Measurements from ENCODE around the gene RALY. TPM values are rescaled to one million over a fixed set of nuclear protein-coding genes. Genes with fewer than 3 reads are reported as not detected.

Gene RALY
- total RNA-seq, 1 donor: 67.4 TPM

- no peak overlapping the region for H3K4me3 ChIP-seq (ENCODE audit: low read depth, low read length)
- DNase-seq (ENCODE audit: low read depth): no peak
- TF ChIP-seq CTCF (IDR thresholded peaks at IDR 0.05; ENCODE audit: insufficient read depth, low read length): no peak
Measured at GRCh38 chr20:33971147-33971975, 22.4 kb upstream of the RALY start.

- H3K4me3 ChIP-seq (ENCODE audit: low read depth, low read length): no peak overlapping the region
- DNase-seq (ENCODE audit: low read depth): no peak
- no peak for TF ChIP-seq CTCF (IDR thresholded peaks at IDR 0.05; ENCODE audit: insufficient read depth, low read length)
Measured at GRCh38 chr20:33976959-33977358, 16.8 kb upstream of the RALY start.

DNA sequence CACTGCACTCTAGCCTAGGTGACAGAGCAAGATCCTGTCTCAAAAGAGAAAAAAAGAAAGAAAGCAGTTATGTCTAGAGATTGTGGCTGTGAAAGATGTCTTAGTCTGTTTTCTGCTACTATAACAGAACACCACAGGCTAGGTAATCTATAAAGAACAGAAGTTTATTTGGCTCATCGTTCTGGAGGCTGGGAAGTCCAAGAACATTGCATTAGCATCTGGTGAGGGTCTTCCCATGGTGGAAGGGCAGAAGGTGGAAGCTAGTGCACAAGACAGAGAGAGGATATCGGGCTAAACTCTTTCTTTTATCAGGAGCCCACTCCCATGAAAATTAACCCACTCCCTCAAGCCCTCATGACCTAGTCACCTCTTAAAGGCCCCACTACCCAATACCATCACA is 16.2 kb upstream of the RALY start:
- TF ChIP-seq CTCF (IDR thresholded peaks at IDR 0.05; ENCODE audit: insufficient read depth, low read length): no peak
- DNase-seq (ENCODE audit: low read depth): no peak
- no peak overlapping the region for H3K4me3 ChIP-seq (ENCODE audit: low read depth, low read length)

GRCh38 chr20:33979094-33979493 is 14.6 kb upstream of the RALY start:
- no peak overlapping the region for H3K4me3 ChIP-seq (ENCODE audit: low read depth, low read length)
- TF ChIP-seq CTCF (IDR thresholded peaks at IDR 0.05; ENCODE audit: insufficient read depth, low read length): no peak
- DNase-seq (ENCODE audit: low read depth): no peak

- DNase-seq (ENCODE audit: low read depth): no peak
- TF ChIP-seq CTCF (IDR thresholded peaks at IDR 0.05; ENCODE audit: insufficient read depth, low read length): no peak
- H3K4me3 ChIP-seq (ENCODE audit: low read depth, low read length): no peak overlapping the region
Measured at GRCh38 chr20:33981347-33981746, 12.4 kb upstream of the RALY start.

DNA sequence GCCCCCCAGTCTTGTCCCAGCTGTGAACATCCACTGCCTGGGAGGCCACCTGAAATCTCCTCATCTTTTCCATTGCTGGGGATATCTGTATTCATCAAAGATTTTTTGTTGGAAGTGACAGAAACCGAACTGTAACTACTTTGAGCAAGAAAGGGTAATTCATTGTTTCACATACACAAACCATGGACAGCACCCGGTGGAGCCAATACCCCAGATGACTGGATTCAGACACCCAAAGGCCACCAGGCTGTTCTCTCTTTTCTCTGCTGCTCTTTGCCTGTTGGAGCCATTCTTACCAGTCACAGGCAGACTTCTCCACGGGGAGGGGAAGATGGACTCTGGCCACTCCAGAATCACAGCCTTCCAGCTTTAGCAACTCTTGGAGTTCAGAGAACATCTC is 11.7 kb upstream of the RALY start:
- H3K4me3 ChIP-seq (ENCODE audit: low read depth, low read length): no peak overlapping the region
- no peak for DNase-seq (ENCODE audit: low read depth)
- no peak for TF ChIP-seq CTCF (IDR thresholded peaks at IDR 0.05; ENCODE audit: insufficient read depth, low read length)

GRCh38 chr20:33983371-33983770 is 10.3 kb upstream of the RALY start:
- TF ChIP-seq CTCF (IDR thresholded peaks at IDR 0.05; ENCODE audit: insufficient read depth, low read length): no peak
- H3K4me3 ChIP-seq (ENCODE audit: low read depth, low read length): no peak overlapping the region
- DNase-seq (ENCODE audit: low read depth): no peak

Data from fibroblast of the aortic adventitia (primary cell).